Body of pancreas (tissue), 4 donors: Measurements from ENCODE around the gene NUP153.

Experiments
- POLR2A ChIP-seq, 3 donors: fragments of 450-650 bp; IDR thresholded peaks; one replicate each; pipeline ENCODE4 v1.6.1; 2016; ENCODE audit warnings: antibody characterized with exemption in 3 of 3, mild to moderate bottlenecking in 2 of 3
- TF ChIP-seq, protein P1 (sequence below), 7 experiments: fragments of 450-650 bp in 4 of 7; fragments of 200-600 bp in 3 of 7; sonication (generic) in 3 of 7; IDR thresholded peaks; one replicate each; pipeline ENCODE4 v1.5.1; 2016 to 2019; ENCODE audit warnings: antibody characterized with exemption in 7 of 7

DNA sequence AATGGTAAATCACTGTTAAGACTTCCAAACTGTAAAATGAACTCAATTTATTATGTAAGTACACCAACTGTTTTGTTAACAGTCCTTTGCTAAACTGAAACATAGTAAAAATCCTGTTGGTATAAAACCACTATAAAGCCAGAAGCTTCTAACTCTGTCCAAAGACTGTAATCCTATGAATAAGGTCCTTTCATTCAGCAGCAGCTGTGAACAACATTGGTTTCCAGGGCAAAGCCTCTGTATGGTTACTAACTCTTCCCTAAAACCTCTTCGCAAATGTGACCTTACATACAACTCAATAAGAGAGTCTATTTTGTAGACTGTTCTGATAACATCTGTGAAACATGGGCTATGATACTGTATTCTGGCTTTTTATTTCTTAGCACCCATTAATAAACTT lies 40.1 kb downstream of the NUP153 start:
- no peak for TF ChIP-seq POLR2A (IDR thresholded peaks at IDR 0.05)
- TF ChIP-seq, protein P1, sequence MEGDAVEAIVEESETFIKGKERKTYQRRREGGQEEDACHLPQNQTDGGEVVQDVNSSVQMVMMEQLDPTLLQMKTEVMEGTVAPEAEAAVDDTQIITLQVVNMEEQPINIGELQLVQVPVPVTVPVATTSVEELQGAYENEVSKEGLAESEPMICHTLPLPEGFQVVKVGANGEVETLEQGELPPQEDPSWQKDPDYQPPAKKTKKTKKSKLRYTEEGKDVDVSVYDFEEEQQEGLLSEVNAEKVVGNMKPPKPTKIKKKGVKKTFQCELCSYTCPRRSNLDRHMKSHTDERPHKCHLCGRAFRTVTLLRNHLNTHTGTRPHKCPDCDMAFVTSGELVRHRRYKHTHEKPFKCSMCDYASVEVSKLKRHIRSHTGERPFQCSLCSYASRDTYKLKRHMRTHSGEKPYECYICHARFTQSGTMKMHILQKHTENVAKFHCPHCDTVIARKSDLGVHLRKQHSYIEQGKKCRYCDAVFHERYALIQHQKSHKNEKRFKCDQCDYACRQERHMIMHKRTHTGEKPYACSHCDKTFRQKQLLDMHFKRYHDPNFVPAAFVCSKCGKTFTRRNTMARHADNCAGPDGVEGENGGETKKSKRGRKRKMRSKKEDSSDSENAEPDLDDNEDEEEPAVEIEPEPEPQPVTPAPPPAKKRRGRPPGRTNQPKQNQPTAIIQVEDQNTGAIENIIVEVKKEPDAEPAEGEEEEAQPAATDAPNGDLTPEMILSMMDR (IDR thresholded peaks at IDR 0.05), result no peak
